Esophagus muscularis mucosa (tissue), 4 donors: ENCODE measurements around the gene IQGAP2. TPM values are rescaled to one million over a fixed set of nuclear protein-coding genes. Genes with fewer than 3 reads are reported as not detected.

Source experiments
- DNase-seq: peaks from one replicate; pipeline ENCODE4 v3.0.0-alpha.2; 2017; ENCODE audit errors: extremely low spot score
- H3K27ac ChIP-seq, 4 donors: fragments of 200-600 bp; sonication (generic); replicated peaks in 1 of 4; 1 replicate in 3 of 4; 2 replicates in 1 of 4; pipeline ENCODE4 v1.5.1; 2016 to 2019; ENCODE audit warnings: mild to moderate bottlenecking in 1 of 4
- H3K27me3 ChIP-seq, 4 donors: fragments of 200-600 bp; sonication (generic); one replicate each; pipeline versions ENCODE4 v1.5.1 to v1.6.0; 2016 to 2019
- H3K36me3 ChIP-seq, 4 donors: fragments of 200-600 bp; sonication (generic); one replicate each; pipeline ENCODE4 v1.5.1; 2016 to 2019
- H3K4me1 ChIP-seq, 4 donors: fragments of 200-600 bp; sonication (generic); one replicate each; pipeline ENCODE4 v1.5.1; 2016 to 2019
- H3K4me3 ChIP-seq, 4 donors: fragments of 200-600 bp; sonication (generic); 1 replicate in 2 of 4; 2 replicates in 2 of 4; pipeline ENCODE4 v1.5.1; 2016 to 2019; ENCODE audit warnings: mild to moderate bottlenecking in 4 of 4, moderate library complexity in 1 of 4
- H3K9me3 ChIP-seq, 4 donors: fragments of 200-600 bp; sonication (generic); 1 replicate in 3 of 4; 2 replicates in 1 of 4; pipeline ENCODE4 v1.5.1; 2016 to 2019
- CTCF ChIP-seq, 3 experiments: fragments of 200-600 bp in 2 of 3; fragments of 450-650 bp in 1 of 3; sonication (generic) in 2 of 3; IDR thresholded peaks; one replicate each; pipeline ENCODE4 v1.5.1; 2017 to 2019; ENCODE audit warnings: antibody characterized with exemption in 3 of 3, mild to moderate bottlenecking in 2 of 3, moderate library complexity in 1 of 3
- EP300 ChIP-seq: sonication (generic); formaldehyde crosslinking; IDR thresholded peaks from one replicate; pipeline ENCODE4 v1.6.1; 2017; ENCODE audit warnings: antibody characterized with exemption
- POLR2A ChIP-seq: fragments of 450-650 bp; IDR thresholded peaks from one replicate; pipeline ENCODE4 v1.6.1; 2017; ENCODE audit warnings: antibody characterized with exemption, moderate library complexity, mild to moderate bottlenecking, low read depth
- POLR2AphosphoS5 ChIP-seq, 2 donors: sonication (generic); formaldehyde crosslinking; IDR thresholded peaks; one replicate each; pipeline ENCODE4 v1.6.1; 2017; ENCODE audit warnings: antibody characterized with exemption in 2 of 2
- WGBS: methylation state at CpG from one replicate; pipeline ENCODE4 v1.1.5; 2018; 5-methylcytosine and 5-hydroxymethylcytosine counted together
- intact Hi-C: fragments of 100-400 bp; cut with DNase I; formaldehyde crosslinking; loops from one replicate; pipeline ENCODE4 v1.15.1; 2023
- total RNA-seq, 4 donors: library from RNA; depleted of rRNA; stranded (reverse); fragments of >200 nt; gene quantifications; one replicate each; pipeline versions ENCODE4 v1.1.0 to v1.2.1, GENCODE V29; 2016

Gene IQGAP2
- total RNA-seq, 4 donors from 2014 or later = 14.9 to 30.7 (median 20.8) TPM

GRCh38 chr5:76529464-76530344 is 126.6 kb downstream of the IQGAP2 start:
- H3K9me3 ChIP-seq = no peaks in the 10 kb centered on the region
- intact Hi-C loops = no loop called here
- H3K27me3 ChIP-seq = no peaks in the 10 kb centered on the region
- no peak overlapping the region for H3K4me3 ChIP-seq
- no peak for TF ChIP-seq POLR2A
- no peak for TF ChIP-seq POLR2AphosphoS5 (IDR thresholded peaks at IDR 0.05)
- no peak for TF ChIP-seq CTCF (IDR thresholded peaks at IDR 0.05)
- no peak for TF ChIP-seq EP300
- H3K36me3 ChIP-seq = no peaks in the 10 kb centered on the region
- peaks cover 0 to 15% (median 2%) of the 10 kb centered on the region in 4 donors for H3K4me1 ChIP-seq
- DNase-seq = no peak
- WGBS = 93% methylated on average over 10 of the region's 10 CpGs
- H3K27ac ChIP-seq = no peak overlapping the region

- Histone ChIP-seq H3K36me3 (no peaks in the 10 kb centered on the region), H3K4me3 (no peak overlapping the region), H3K27ac (no peak overlapping the region), H3K4me1 (peaks cover 0 to 8% (median 1%) of the 10 kb centered on the region in 4 donors), H3K27me3 (no peaks in the 10 kb centered on the region), H3K9me3 (no peaks in the 10 kb centered on the region)
- intact Hi-C loops = no loop called here
- no peak for TF ChIP-seq EP300
- no peak for TF ChIP-seq POLR2A
- TF ChIP-seq POLR2AphosphoS5 (IDR thresholded peaks at IDR 0.05) = no peak
- no peak for TF ChIP-seq CTCF (IDR thresholded peaks at IDR 0.05)
- 100% methylated on average over 3 of the region's 3 CpGs for WGBS
- DNase-seq = no peak
Observed at GRCh38 chr5:76532052-76532451, 129.0 kb downstream of the IQGAP2 start.

- peaks cover 0 to under 1% (median 0%) of the 10 kb centered on the region in 4 donors for H3K4me1 ChIP-seq
- TF ChIP-seq POLR2AphosphoS5 (IDR thresholded peaks at IDR 0.05) = no peak
- TF ChIP-seq CTCF (IDR thresholded peaks at IDR 0.05) = no peak
- TF ChIP-seq POLR2A = no peak
- TF ChIP-seq EP300 = no peak
- H3K27ac ChIP-seq = no peak overlapping the region
- no peaks in the 10 kb centered on the region for H3K36me3 ChIP-seq
- 99% methylated on average over 4 of the region's 4 CpGs for WGBS
- intact Hi-C loops = no loop called here
- no peaks in the 10 kb centered on the region for H3K27me3 ChIP-seq
- no peak overlapping the region for H3K4me3 ChIP-seq
- no peak for DNase-seq
- H3K9me3 ChIP-seq = no peaks in the 10 kb centered on the region
Observed at GRCh38 chr5:76532973-76533372, 129.9 kb downstream of the IQGAP2 start.

GRCh38 chr5:76535577-76535976 is 132.5 kb downstream of the IQGAP2 start:
- intact Hi-C loops = no loop called here
- no peak overlapping the region for H3K4me3 ChIP-seq
- H3K27ac ChIP-seq = no peak overlapping the region
- 94% methylated on average over 4 of the region's 4 CpGs for WGBS
- TF ChIP-seq POLR2AphosphoS5 (IDR thresholded peaks at IDR 0.05) = no peak
- TF ChIP-seq EP300 = no peak
- TF ChIP-seq POLR2A = no peak
- no peak for TF ChIP-seq CTCF (IDR thresholded peaks at IDR 0.05)
- no peaks in the 10 kb centered on the region for H3K27me3 ChIP-seq
- no peak for DNase-seq
- H3K4me1 ChIP-seq = no peaks in the 10 kb centered on the region
- no peaks in the 10 kb centered on the region for H3K9me3 ChIP-seq
- H3K36me3 ChIP-seq = no peaks in the 10 kb centered on the region
